ENCODE measurements around the gene FMNL2.

FMNL2 gene

DNA sequence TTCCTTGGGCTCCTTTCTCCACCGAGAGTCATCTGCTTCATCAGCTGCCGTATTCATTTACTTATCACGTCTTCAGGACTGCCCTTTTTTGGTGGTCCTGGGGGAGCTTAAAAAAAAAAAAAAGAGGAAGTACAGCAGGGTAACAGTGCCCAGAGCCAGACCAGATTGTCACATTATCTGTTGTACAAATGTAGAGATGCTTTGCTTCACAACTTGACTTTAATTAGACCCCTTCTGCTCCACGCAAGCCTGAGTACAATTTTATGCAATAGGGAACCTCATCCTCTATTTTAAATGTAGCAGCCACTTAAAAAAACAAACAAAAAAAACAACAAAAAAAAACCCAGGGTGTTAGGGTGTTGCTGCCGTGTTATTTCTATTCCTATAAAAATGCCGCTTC, 254.0 kb downstream of the FMNL2 start:
- no peak for DNase-seq

DNA sequence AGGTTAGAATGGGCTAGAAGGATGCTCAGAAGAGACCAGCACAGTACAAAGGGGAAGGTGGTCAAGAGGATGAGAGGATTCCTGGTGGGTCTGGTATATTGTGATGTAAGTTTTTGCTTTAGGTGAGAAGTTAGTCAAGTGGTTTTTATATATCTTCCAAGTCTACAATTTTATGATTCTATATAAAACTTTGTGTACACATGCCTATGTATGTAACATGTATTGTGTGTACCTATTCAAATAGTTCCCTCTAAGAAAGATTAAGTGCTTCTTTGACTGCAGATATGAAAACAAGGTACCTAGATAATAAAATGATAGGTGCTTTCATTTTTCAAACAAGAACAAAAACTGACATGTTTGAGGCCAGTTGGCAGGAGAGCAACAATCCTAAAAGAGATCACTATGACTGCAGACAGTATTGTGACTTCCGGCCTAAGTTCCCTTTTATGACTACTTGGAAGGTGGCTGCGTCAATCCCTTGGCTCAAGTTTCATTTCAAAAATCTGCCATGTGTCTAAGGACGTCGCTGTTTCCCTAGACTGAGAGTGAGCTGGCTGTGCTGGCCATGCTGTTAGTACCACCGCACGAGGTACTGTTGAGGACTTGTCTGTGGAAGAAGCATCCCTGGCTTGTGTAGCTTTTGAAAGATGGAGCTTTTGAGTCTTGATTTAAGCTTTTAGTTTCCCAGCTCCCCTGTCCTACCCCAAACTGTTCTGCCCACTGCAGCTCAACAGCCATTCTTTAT, 259.2 kb downstream of the FMNL2 start:
- DNase-seq: no peak

DNA sequence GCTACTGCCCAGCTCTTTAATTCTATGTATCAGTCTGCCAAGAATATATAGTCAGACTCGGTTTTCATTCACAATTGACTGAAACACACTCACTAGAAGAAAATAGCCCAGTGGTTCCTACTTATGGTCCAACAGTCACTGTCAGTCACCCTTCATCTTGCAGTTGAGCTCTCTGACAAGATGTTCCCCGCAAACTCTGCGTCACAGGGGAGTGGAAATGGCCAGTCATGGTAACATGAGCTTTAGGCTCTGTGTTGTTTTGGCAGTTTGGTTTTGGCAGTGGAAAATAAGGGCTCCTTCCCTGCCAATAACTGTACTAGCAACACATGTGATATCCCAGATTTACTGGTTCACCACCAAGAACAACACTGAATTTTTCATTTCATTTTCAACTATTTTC, 259.8 kb downstream of the FMNL2 start:
- no peak for DNase-seq

DNA sequence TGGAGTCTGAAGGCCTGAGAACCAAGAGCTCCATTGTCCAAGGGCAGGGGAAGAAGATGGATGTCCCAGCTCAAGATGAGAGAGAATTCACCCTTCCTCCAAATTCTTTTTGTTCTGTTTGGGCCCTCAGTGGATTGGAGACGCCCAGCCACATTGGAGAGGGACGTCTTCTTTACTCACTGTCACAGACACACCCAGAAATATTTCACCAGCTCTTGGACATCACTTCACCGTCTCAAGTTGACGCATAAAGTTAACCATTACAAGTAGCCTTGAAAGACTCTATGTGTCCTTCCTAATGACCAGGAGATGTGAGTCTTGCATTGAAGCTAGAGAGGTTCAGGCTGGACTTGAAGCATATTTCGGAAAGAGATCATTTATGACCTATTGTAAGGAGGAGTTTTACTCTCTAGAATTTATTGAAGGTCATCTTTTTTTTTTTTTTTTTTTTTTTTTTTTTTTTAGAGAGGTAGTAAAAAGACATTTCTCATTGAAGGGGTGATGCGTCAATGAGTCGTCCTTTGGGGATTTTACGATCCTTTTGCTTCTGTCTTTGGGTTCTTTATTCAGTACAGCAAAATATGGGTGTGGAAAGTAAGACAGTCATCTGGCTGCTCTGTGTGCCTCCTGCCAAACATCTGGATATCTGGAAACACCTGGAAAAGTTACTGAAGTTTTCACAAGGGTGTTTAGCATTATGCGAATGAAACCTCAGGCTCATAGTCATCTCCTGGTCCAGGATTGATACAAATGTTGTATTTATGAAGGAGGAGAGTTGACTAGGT, 264.2 kb downstream of the FMNL2 start:
- no peak for DNase-seq

DNA sequence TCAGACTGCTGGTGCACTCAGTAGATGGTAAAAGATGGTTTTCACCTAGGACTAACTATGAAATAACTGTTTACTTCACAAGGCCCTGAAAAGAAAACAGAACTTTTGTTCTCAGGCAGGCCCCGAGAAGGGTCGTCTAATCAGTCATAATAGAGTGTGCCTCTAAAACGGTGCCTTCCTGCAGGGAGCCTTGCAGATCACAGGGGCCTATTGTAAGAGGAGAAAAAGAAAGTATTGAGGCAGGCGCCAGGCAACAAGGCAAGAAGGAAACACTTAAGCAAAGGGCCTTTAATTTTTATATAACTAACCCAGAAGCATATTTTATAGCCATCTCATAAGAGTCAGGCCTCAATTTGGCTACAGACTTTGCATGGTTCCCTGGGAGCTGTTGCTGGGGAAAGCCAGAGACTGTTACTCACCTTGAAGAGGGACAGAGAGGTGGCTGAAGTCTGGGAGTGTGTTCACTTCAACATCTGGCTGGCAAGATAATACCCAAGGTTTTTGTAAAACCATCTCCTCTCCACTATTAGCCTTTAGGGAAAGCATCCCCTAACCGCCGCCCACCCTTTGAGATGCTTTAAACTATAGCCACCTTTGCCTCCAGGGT, 265.2 kb downstream of the FMNL2 start:
- DNase-seq: no peak

DNA sequence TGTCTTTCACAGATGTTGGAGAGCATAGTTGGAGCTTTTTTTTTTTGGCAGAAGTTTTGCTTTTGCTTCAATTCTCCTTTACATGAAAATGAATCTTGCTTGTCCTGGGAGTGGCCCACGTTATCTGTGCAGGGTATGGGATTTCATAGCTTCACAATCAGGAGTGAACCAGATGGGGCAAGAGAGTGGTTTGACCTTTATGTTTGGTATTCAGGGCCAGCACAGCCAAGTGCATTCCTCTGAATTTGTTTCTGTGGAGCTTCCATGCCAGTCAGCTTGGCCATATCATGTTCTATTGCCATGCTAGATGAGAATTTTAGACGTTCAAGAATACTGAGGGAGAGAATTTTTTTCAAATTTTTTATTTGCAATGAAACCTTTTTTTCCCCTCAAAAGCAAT, 265.7 kb downstream of the FMNL2 start:
- no peak for DNase-seq

DNA sequence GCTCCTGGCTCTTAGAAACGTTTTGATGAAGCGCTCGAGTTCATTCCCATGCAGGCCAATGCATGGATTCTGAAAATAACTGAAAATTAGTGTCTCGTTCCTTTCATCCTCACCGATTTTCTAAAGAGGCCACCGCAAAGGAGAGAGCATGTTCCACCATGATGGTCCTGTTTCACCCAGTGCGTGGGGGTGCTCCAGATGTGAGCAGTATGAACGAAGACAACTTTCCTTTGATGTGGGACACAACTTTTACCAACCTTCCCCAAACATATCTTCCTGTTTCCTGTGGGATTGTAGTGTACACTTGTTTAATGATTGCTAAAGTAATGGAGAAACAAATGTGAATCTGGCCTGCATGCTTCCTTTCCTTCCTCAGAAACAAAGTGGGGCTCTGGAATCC, 267.8 kb downstream of the FMNL2 start:
- DNase-seq: no peak

DNA sequence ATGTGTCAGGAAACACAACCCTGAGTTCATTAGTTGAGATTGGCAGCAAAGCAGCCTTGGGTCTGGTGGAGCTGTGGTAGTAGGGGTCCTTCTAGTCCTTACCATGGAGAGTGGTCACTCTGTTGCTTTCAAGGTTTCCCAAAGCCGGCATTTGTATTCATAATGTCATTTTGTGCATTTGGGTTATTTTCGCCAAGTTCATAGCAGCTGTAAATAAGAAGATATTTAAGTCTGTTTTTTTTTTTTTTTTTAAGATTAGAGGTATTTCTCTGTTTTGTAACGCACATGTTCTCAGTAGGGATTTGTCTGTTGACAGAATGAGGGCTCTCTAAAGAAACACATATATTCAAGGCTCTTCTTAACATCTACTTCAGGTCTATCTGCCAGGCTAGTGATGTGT, 268.2 kb downstream of the FMNL2 start:
- DNase-seq: no peak

DNA sequence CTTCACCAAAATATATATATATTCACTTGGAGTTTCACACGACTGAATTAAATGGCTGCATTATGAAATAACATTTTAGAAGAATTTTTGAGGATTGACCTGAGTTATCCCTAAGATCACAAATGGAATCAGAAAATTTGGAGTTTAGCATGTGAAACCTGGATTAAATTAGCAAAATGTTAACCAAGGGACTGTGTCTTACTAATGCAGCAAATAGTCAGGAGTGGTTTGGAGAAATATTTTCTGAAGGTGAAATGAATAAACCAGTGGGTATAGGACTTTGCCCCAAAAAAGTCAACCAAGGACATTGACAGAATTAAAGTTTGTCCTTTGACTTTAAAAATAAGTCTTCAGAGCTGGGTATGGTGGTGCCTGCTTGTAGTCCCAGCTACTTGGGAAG, 271.1 kb downstream of the FMNL2 start:
- DNase-seq: no peak

DNA sequence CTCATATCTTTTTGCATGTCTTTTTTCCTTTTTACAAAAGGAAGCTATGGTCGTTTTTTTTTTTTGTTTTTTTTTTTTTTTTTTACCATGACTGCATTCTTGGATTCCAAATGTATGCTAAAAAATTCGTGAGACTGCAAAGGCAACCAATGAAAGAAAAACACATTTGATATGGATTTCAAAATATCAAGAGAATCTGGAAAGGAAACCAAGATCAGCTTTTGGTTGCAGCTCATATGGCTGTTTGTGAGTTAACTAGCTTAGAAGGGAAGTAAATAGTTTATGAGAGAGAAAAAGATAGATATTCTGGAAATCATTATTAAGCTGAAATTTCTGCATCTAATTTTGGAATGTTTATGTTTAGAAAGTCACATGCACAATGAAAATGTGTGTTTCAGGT, 272.0 kb downstream of the FMNL2 start:
- DNase-seq: no peak

DNA sequence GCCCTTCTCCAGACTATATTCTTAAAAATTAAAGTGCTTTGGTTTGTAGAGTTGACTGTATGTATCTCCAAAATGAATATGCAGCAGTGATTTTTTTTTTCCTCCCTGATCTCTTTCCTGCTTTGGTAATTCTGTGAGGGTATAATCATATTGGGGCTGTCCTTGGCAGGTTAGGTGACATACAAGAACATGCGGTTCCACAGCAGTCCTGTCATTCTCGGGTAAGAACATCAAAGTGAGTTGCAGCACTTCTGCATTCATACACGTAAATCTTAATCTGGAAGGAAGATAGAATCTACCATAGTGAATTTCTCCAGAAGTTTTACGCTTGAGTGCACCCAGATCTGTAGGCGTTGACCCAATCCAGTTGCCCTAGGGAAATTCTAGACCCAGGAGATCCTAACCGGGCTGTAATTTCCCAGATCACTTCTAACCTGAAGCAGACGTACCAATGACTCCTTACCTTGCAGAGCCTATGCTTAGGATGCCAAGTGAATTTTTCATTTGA, 272.9 kb downstream of the FMNL2 start:
- no peak for DNase-seq

DNA sequence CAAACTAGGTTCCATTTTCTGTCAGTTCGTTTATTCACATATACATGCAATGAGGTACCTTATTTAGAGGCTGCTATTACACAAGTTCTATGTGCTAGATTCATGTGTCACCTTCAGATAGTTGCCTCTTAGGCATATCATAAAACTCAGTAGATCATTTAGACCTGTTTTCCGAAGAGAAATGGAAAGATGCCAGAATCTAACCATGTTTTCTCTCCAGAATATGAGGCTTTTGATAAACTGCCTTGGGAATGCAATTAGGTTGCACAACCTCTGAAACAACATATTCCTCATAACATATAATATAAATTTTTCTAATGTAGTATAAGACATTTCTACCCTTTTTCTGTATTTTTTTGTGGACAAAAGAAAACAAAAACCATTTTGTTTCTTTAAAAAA, 274.2 kb downstream of the FMNL2 start:
- DNase-seq: no peak

DNA sequence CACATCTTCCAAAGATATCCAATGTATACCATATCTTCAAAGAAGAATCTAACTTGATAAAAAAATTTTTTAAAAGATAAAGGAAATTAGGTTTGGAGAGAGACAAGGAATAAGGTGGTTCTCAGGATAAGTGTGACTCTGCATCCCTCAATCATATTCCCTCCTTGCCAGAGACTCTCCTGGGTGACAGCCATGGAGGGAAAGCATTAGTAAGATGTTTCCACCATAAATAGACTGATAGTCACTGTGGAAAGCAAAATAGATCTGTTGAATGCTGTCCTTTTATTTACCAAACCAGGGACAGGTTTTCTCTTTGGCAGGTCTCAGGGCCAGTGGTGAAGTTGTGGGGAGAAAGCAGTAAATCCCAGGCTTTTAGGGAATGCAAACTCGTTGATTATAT, 274.7 kb downstream of the FMNL2 start:
- no peak for DNase-seq

DNA sequence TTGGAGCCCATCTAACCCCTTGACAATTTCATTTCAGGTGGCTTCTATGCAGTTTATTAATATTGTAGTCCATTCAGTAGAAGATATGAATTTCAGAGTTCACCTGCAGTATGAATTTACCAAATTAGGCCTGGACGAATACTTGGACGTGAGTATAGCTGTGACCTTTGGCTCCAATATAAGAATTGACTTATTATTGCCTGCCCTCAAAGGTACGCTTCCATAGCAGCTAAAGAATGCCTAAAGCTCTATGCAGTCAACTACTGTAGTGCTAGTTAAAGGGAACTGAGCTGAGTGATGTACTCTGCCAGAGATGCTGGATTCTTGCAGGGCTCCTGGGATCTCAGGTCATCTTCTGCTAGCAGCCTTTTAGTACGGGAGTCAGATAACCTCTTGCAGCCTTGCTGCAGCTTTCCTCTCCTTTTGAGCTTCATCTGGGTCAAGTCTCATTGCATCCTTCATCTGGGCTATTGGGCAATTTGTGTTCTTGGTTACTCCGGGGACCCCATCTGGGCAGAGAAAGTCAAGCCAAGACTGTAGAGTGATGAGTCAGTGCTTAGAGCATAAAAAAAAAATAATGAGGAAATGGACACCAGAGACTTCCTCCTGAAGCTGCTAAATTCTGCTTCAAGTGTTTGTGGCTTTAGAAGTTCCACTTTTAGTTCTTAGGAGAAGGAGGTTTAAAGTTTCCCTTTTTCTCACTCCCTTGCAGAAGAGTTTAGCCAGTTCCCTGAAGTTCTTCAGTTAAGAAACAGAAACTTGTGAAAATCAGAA, 276.7 kb downstream of the FMNL2 start:
- DNase-seq: no peak

DNA sequence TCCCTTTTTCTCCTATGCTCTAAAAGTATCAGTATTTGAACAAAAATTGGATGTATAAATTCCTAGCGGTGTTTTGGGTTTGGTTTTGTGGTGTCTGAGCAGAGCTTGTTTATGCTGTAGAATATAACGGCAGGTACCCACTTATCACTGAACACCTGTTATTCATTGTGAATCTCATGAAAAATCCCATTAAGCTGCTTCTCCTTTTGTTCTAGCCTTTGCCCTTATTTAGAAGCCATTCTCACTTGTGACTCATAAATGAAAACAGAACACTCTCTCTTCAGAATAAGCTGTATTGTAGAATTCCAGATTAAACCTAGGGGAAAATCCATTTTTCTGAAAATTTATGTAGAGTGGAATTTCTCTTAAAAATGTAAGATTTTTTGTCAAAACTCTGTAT, 278.3 kb downstream of the FMNL2 start:
- no peak for DNase-seq

DNA sequence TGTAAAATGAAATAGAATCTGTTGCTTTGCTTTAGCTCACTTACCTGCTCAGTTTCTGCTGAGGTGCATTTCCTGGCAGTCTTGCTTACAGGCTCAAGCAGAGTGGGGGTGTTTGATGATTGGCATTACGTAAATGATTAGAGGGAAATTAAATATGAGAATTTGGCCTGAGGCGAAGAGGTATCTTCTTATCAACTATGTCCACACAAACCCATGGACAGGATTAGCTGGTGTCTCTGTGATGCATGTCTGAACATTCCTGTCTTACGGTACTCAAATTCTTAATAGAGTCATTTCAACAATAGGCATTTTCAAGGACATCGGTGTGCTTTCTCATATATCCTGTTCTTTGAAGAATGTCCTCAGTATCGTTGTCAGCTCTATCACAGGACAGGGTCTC, 280.2 kb downstream of the FMNL2 start:
- DNase-seq: no peak

DNA sequence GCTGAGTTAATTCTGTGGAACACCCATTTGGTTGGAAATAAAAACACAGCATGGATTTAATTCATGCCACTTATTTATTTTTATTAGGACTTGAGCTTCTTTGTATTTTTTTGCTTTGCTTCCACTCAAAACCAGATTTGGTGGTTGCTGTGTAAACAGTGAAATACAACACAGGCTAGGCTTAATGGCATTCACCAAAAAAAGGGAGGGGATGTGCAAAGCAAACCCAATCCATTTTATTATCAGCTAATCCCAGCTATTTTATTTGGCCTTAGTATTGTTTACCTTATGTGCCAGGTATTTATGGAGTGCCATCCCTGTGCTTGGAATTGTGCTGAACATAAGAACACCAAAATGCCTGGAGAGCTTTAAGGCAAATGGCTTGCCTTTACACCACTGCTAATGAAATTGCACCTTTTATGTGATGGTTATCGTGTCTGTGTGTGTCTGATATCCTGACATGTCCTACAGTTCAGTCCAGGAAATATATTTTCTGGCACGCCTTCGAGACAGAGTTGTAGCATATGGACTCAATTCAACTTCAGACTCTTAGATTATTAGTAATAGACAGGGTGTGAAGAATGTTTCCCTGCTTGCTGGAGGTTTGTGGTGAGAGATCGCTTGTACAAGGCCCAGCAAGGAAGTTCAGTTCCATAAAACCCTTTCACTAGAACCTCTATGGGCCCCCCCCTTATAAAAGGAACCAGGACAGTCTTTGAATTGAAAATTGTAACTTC, 282.6 kb downstream of the FMNL2 start:
- no peak for DNase-seq

DNA sequence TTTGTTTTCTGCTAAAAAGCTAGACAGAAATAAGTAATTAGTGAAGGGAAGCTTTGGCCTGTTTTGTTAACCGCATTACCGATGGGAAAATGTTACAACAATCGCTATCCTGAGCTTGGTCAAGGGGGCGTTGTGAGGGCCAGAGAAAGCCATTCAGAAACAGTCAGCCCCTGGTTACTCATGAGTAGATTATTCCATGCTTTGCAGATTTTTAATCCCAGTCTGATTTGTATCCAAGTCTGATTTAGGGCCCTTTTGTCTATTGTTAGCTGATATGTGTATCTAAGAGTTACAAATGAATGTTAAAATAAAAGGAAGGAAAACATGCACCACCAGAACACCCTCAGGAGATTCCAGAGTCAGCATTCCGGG, 283.2 kb downstream of the FMNL2 start:
- no peak for DNase-seq

DNA sequence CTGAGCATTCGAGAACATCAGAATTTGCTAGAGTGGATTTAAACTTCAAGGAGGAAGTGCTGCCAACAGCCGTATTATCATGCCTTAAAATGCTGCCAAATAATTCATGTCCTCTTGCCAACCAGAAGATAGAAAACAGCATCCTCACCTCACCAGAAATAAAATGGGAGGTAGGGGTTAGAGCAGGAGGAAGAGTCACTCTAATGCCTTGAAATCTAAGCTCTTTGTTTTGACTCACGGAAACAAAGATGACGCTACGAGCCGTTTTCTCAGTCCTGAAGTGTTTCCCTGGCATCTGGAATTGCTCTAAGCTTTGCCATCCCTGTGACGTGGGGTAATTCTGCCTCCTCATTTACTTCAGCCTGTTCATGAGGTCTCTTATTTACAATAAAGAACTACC, 285.2 kb downstream of the FMNL2 start:
- no peak for DNase-seq

DNA sequence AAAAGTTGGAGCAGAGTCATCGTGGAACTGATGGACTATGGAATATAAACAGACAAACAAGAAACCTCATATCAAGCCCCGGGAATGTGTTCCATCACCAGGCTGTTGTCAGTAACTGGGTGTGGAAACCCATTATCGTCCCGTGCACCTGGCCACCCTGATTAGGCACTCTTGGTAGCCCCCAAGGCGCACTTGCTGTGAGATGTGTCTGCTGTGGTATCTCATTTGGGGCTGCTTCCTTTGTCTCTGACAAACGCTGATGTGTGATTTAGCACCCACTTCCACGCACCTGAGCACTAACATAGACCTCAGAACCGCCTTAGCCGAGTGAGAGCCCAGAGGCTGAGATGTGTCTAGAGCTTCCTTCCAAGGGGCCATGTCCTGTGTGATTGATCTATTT, 286.0 kb downstream of the FMNL2 start:
- DNase-seq: no peak

DNA sequence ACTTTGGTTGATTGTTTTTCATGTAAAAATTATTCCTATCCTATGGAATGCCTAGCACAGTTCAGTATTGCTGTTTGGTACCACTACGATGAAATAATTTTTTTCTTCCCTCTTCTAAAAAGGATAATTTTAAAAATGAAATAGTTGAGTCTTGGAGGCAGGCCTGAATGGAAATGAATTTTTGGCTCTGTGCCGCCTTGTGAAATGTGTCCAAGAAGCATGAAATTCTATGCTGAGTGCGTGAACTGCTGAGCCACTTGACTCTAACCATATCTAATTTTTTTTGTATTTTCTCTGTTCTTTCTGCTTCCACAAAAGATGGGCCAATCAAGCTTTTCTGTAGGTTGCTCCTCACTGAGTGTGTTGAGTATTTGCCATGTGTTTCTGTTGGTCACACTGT, 287.2 kb downstream of the FMNL2 start:
- DNase-seq: no peak

DNA sequence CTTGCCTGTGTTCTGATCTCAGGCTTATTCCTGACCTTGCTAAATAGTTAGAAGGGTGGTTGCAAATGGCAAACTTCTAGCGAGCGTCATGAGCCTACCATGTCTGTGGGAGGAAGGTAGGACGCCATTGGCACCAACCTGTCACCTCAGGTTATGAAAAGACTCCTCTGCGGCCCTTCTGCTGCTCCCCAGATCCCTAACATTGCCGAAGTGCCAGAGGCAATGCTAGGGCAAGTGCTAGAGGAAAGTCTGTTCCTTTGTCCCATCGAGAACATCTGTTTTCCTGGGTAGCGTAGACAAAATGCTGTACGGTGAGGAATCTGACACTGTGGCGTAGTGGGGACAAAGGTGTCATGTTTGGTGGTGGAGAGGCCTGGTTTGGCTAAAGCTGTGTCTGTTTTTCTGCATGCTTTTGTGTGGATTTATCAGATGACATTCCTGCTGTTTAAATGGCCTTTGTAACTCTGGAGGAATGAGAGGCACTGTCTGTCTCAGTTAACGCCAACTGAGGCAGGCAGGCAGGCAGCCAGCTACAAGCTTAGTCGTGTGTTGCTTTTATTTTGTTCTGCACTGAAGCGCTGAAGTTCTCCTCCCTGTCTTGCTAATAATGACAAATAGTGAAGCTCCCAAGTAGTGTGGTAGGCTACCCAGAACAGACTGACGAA, 288.2 kb downstream of the FMNL2 start:
- DNase-seq: no peak

Data from effector CD4-positive, alpha-beta T cell (primary cell).